HEK293T (cell line): ENCODE data around the gene PPIP5K1.

Experiments used
- BHLHE40 ChIP-seq: fragments of 450-650 bp; IDR thresholded peaks from 2 replicates; pipeline ENCODE4 v1.6.1; 2016; ENCODE audit warnings: mild to moderate bottlenecking, moderate library complexity, borderline replicate concordance
- CTBP1 ChIP-seq: fragments of 450-650 bp; IDR thresholded peaks from 2 replicates; pipeline ENCODE4 v1.6.1; 2016; ENCODE audit warnings: borderline replicate concordance
- FOXK2 ChIP-seq: fragments of 450-650 bp; IDR thresholded peaks from 2 replicates; pipeline ENCODE4 v1.6.1; 2016; ENCODE audit warnings: mild to moderate bottlenecking
- LEF1 ChIP-seq: fragments of 450-650 bp; IDR thresholded peaks from 2 replicates; pipeline ENCODE4 v1.6.1; 2017; ENCODE audit warnings: mild to moderate bottlenecking, borderline replicate concordance
- SP1 ChIP-seq: fragments of 450-650 bp; IDR thresholded peaks from 2 replicates; pipeline ENCODE4 v1.6.1; 2017
- SUZ12 ChIP-seq: fragments of 450-650 bp; IDR thresholded peaks from 2 replicates; pipeline ENCODE4 v1.6.1; 2016; ENCODE audit warnings: mild to moderate bottlenecking
- TARDBP ChIP-seq: fragments of 450-650 bp; IDR thresholded peaks from 2 replicates; pipeline ENCODE4 v1.6.1; 2016

DNA sequence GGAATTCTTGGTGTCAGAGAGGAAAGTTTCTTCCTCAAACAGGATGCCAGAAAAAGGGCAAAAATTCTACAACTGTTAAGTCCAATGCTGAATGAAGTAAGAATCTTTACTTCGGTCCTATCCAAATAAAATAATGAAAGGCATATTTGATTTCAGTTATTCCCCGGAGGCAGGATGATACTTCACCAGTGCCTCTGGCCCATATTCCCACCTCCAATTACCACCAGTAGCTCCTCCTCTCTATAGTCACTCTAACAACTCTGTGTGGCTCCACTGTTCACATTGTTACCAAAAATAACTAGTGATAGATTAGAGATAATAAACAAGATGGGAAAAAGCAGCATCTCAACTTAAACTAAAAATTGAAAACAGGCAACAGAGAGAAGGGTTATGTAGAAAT is 51.9 kb downstream of the PPIP5K1 start:
- TF ChIP-seq CTBP1 (no peak), LEF1 (no peak), TARDBP (no peak), SP1 (no peak), SUZ12 (no peak), BHLHE40 (no peak), FOXK2 (no peak)
